Right lobe of liver (tissue), 4 donors: ENCODE results near the gene DDX43.

ENCODE experiments used
- CTCF ChIP-seq, 4 donors: fragments of 200-600 bp in 3 of 4; fragments of 450-650 bp in 1 of 4; IDR thresholded peaks; one replicate each; pipeline versions ENCODE4 v1.5.1 to v1.8.0; 2016 to 2022; ENCODE audit warnings: antibody characterized with exemption in 4 of 4, mild to moderate bottlenecking in 2 of 4
- POLR2A ChIP-seq: fragments of 450-650 bp; IDR thresholded peaks from one replicate; pipeline ENCODE4 v1.6.1; 2017; ENCODE audit warnings: antibody characterized with exemption, mild to moderate bottlenecking
- donor health status: DM: no; HTN: no; CAD: no.
- donor health status: DM: no; HTN: no; CAD: no.
- donor health status: DM: no; HTN: yes; CAD: no.

- TF ChIP-seq CTCF (IDR thresholded peaks at IDR 0.05) (no peak), POLR2A (no peak)
These were observed 1.2 kb downstream of the DDX43 start for GRCh38 chr6:73395875-73396274.
